Liver (tissue), 9 donors: Measurements from ENCODE around the gene THSD4. TPM values are rescaled to one million over a fixed set of nuclear protein-coding genes. Genes with fewer than 3 reads are reported as not detected.
"Not testable (repeated sequence)": the region's sequence is repeated elsewhere in the genome, so short reads cannot be mapped to it uniquely, and the experiment has no call there.

Experiments
- DNase-seq: peaks from one replicate; pipeline ENCODE4 v3.0.0-alpha.2; 2017; ENCODE audit warnings: low spot score
- H3K27ac ChIP-seq, 2 donors: one replicate each; pipeline ENCODE4 v1.7.0; 2013; ENCODE audit warnings: inconsistent platforms in 2 of 2, low read length in 2 of 2, control low read depth in 1 of 2, low read depth in 1 of 2, mild to moderate bottlenecking in 1 of 2
- H3K27me3 ChIP-seq, 4 donors: one replicate each; pipeline versions ENCODE4 v1.6.1 to v1.7.0; 2013; ENCODE audit warnings: low read length in 3 of 4, inconsistent platforms in 1 of 4, mild to moderate bottlenecking in 1 of 4, moderate library complexity in 1 of 4; ENCODE audit not compliant: control insufficient read depth in 4 of 4, insufficient read depth in 4 of 4
- H3K36me3 ChIP-seq, 4 donors: one replicate each; pipeline versions ENCODE4 v1.6.1 to v1.7.0; 2013; ENCODE audit warnings: low read length in 3 of 4, mild to moderate bottlenecking in 3 of 4, low read depth in 1 of 4, moderate library complexity in 1 of 4; ENCODE audit not compliant: control insufficient read depth in 4 of 4, insufficient read depth in 3 of 4
- H3K4me1 ChIP-seq, 4 donors: one replicate each; pipeline versions ENCODE4 v1.6.1 to v1.7.0; 2013; ENCODE audit warnings: low read length in 3 of 4, mild to moderate bottlenecking in 3 of 4, moderate library complexity in 1 of 4; ENCODE audit not compliant: control insufficient read depth in 4 of 4, insufficient read depth in 4 of 4
- H3K4me3 ChIP-seq, 3 donors: one replicate each; pipeline versions ENCODE4 v1.6.1 to v1.7.0; 2013; ENCODE audit warnings: low read length in 3 of 3, control low read depth in 1 of 3, low read depth in 1 of 3, mild to moderate bottlenecking in 1 of 3
- H3K9ac ChIP-seq, 2 donors: one replicate each; pipeline ENCODE4 v1.7.0; 2013; ENCODE audit warnings: low read length in 2 of 2, mild to moderate bottlenecking in 2 of 2, moderate library complexity in 2 of 2, control low read depth in 1 of 2, low read depth in 1 of 2
- H3K9me3 ChIP-seq, 4 donors: one replicate each; pipeline versions ENCODE4 v1.6.1 to v1.7.0; 2013; ENCODE audit warnings: low read length in 3 of 4; ENCODE audit not compliant: control insufficient read depth in 4 of 4
- ATF3 ChIP-seq: IDR thresholded peaks from 2 replicates; pipeline ENCODE4 v1.6.1; 2016; ENCODE audit warnings: antibody characterized with exemption
- CTCF ChIP-seq: fragments of 150-350 bp; IDR thresholded peaks from 2 replicates; pipeline ENCODE4 v1.5.1; 2017; ENCODE audit warnings: improper control_type of control experiment, low read depth, low read length; ENCODE audit not compliant: missing input control
- FOXA1 ChIP-seq: IDR thresholded peaks from 2 replicates; pipeline ENCODE4 v1.6.1; 2016; ENCODE audit warnings: antibody characterized with exemption
- GABPA ChIP-seq, 2 donors: IDR thresholded peaks in 1 of 2; conservative IDR thresholded peaks in 1 of 2; 2 replicates each; pipeline ENCODE4 v1.6.1; 2016; ENCODE audit warnings: antibody characterized with exemption in 2 of 2, mild to moderate bottlenecking in 1 of 2, moderate library complexity in 1 of 2
- HNF4A ChIP-seq, 2 donors: conservative IDR thresholded peaks; 2 replicates each; pipeline ENCODE4 v1.6.1; 2016; ENCODE audit warnings: antibody characterized with exemption in 2 of 2, mild to moderate bottlenecking in 2 of 2
- HNF4G ChIP-seq: IDR thresholded peaks from 2 replicates; pipeline ENCODE4 v1.6.1; 2016; ENCODE audit warnings: antibody characterized with exemption
- MAX ChIP-seq: IDR thresholded peaks from 2 replicates; pipeline ENCODE4 v1.6.1; 2016; ENCODE audit warnings: antibody characterized with exemption
- NR2F2 ChIP-seq: IDR thresholded peaks from 2 replicates; pipeline ENCODE4 v1.6.1; 2016; ENCODE audit warnings: antibody characterized with exemption
- RAD21 ChIP-seq, 2 donors: IDR thresholded peaks; 2 replicates each; pipeline ENCODE4 v1.6.1; 2016; ENCODE audit warnings: antibody characterized with exemption in 2 of 2, mild to moderate bottlenecking in 2 of 2
- RXRA ChIP-seq, 2 donors: IDR thresholded peaks; 2 replicates each; pipeline ENCODE4 v1.6.1; 2017 to 2018; ENCODE audit warnings: antibody characterized with exemption in 2 of 2, mild to moderate bottlenecking in 1 of 2
- YY1 ChIP-seq: IDR thresholded peaks from 2 replicates; pipeline ENCODE4 v1.6.1; 2016; ENCODE audit warnings: antibody characterized with exemption, mild to moderate bottlenecking
- WGBS: extraction: QIAGEN DNeasy Blood & Tissue Kit; methylation state at CpG from one replicate; pipeline ENCODE4 v1.1.7; 2013; 5-methylcytosine and 5-hydroxymethylcytosine counted together
- polyA plus RNA-seq, 2 donors: library from polyadenylated mRNA; stranded (reverse) in 1 of 2; unstranded in 1 of 2; fragments of 200-250 nt in 1 of 2; fragments of >200 nt in 1 of 2; fragmentation: Nextera tagmentation in 1 of 2; extraction: Ambion mirVana in 1 of 2; gene quantifications; one replicate each; pipeline versions ENCODE4 v1.2.1 to v1.2.3, GENCODE V29; 2013 to 2015
- total RNA-seq, 2 donors: library from RNA; depleted of rRNA; stranded (reverse); fragments of >200 nt; gene quantifications; one replicate each; pipeline ENCODE4 v1.2.3, GENCODE V29; 2014
- donor health status: healthy.
- donor health status: healthy.
- donor health status: healthy.
- donor health status: healthy.
- donor health status: healthy.

The THSD4 gene
- total and polyA plus RNA-seq, 4 donors: 0.23 to 11.5 (median 1.9) TPM

GRCh38 chr15:71125831-71126450, 10.7 kb downstream of the THSD4 start:
- no peaks in the 10 kb centered on the region for H3K36me3 ChIP-seq
- no peak overlapping the region for H3K9ac ChIP-seq
- 89% methylated on average over 14 of the region's 14 CpGs for WGBS
- H3K9me3 ChIP-seq: no peaks in the 10 kb centered on the region
- H3K27me3 ChIP-seq: no peaks in the 10 kb centered on the region
- TF ChIP-seq CTCF (peak; percentile 5), RAD21 (IDR thresholded peaks at IDR 0.05) (peak in 1 of 2 donors; percentile 66), HNF4G (no peak)
- peaks cover 0 to 3% (median 0%) of the 10 kb centered on the region in 4 donors for H3K4me1 ChIP-seq
- H3K27ac ChIP-seq: no peak overlapping the region
- DNase-seq: no peak
- no peak overlapping the region for H3K4me3 ChIP-seq

- no peak overlapping the region for H3K9ac ChIP-seq
- H3K27ac ChIP-seq: no peak overlapping the region
- H3K9me3 ChIP-seq: no peaks in the 10 kb centered on the region
- no peaks in the 10 kb centered on the region for H3K36me3 ChIP-seq
- no peak overlapping the region for H3K4me3 ChIP-seq
- DNase-seq: no peak
- TF ChIP-seq CTCF (no peak), MAX (no peak), RXRA (IDR thresholded peaks at IDR 0.05) (no peak), HNF4G (no peak), YY1 (no peak), NR2F2 (no peak), GABPA (IDR thresholded peaks at IDR 0.05 in 1 of 2, conservative IDR thresholded peaks at IDR 0.05 in 1 of 2) (no peak), FOXA1 (no peak), HNF4A (conservative IDR thresholded peaks at IDR 0.05) (no peak), ATF3 (no peak)
- peaks cover 0 to 3% (median 0%) of the 10 kb centered on the region in 4 donors for H3K4me1 ChIP-seq
- no peaks in the 10 kb centered on the region for H3K27me3 ChIP-seq
These were observed 11.8 kb downstream of the THSD4 start for GRCh38 chr15:71127083-71127482.

- WGBS: 93% methylated on average over 6 of the region's 6 CpGs
- H3K36me3 ChIP-seq, H3K27ac ChIP-seq, H3K9me3 ChIP-seq, H3K27me3 ChIP-seq, H3K4me3 ChIP-seq, DNase-seq, H3K9ac ChIP-seq, H3K4me1 ChIP-seq: not testable (repeated sequence)
These were observed 12.9 kb downstream of the THSD4 start for GRCh38 chr15:71128159-71128558.
